AG04450 (cell line): Measurements from ENCODE around the gene VKORC1. TPM values are rescaled to one million over a fixed set of nuclear protein-coding genes. Genes with fewer than 3 reads are reported as not detected.

Source experiments
- CTCF ChIA-PET: fragments of 300-600, 350-600 bp; formaldehyde crosslinking; extraction: SDS; loops from one replicate; lab custom pipeline; 2022; ENCODE audit warnings: antibody characterized with exemption, inconsistent platforms; lab: Charles Lee
- POLR2A ChIA-PET: fragments of 350-600 bp; formaldehyde crosslinking; extraction: SDS; loops from one replicate; lab custom pipeline; 2021; ENCODE audit warnings: antibody characterized with exemption, inconsistent platforms; lab: Yijun Ruan, JAX
- DNase-seq: peaks from one replicate; pipeline ENCODE4 v3.0.0-alpha.2; 2011; ENCODE audit warnings: low read depth, low spot score
- H3K27ac ChIP-seq: one replicate; pipeline ENCODE4 v1.5.1; 2012; ENCODE audit warnings: low read depth, low read length, control low read depth
- H3K27me3 ChIP-seq: one replicate; pipeline ENCODE4 v1.6.0; 2012; ENCODE audit warnings: low read length; ENCODE audit not compliant: control insufficient read depth, insufficient read depth
- H3K4me3 ChIP-seq: 2 replicates; pipeline ENCODE4 v1.5.1; 2011; ENCODE audit warnings: mild to moderate bottlenecking, low read depth, low read length, control low read depth
- H3K9me3 ChIP-seq: 2 replicates; pipeline ENCODE4 v1.5.1; 2012; ENCODE audit warnings: low read length; ENCODE audit not compliant: control insufficient read depth, insufficient read depth
- CTCF ChIP-seq: IDR thresholded peaks from 2 replicates; pipeline ENCODE4 v1.5.1; 2011; ENCODE audit warnings: low read depth, low read length, control low read depth, inconsistent platforms
- polyA plus RNA-seq: library from polyadenylated mRNA; depleted of rRNA; stranded (reverse); fragments of >200 nt; gene quantifications from 2 replicates; pipeline ENCODE4 v1.2.3, GENCODE V29; 2011

Gene VKORC1
- polyA plus RNA-seq, 1 experiment, result 210 TPM

- H3K4me3 ChIP-seq, result no peak overlapping the region
- H3K27me3 ChIP-seq, result no peaks in the 10 kb centered on the region
- ChIA-PET POLR2A (no interaction called here), CTCF (no interaction called here)
- no peak for DNase-seq
- TF ChIP-seq CTCF, result no peak
- H3K27ac ChIP-seq, result no peak overlapping the region
- peaks cover 4% of the 10 kb centered on the region; the same call in 1 of the 2 replicates for H3K9me3 ChIP-seq
Measured at GRCh38 chr16:31077024-31077423, 17.6 kb downstream of the VKORC1 start.

GRCh38 chr16:31076319-31076718 lies 18.3 kb downstream of the VKORC1 start:
- no peak overlapping the region for H3K4me3 ChIP-seq
- POLR2A ChIA-PET, result no interaction called here
- H3K27ac ChIP-seq, result no peak overlapping the region
- no peak for TF ChIP-seq CTCF
- CTCF ChIA-PET, result interaction anchor here (0.9 kb wide), 1 partner anchor 343 kb away, joined by 3 read pairs; no protein-coding TSS in a partner anchor
- H3K9me3 ChIP-seq, result peaks cover 4% of the 10 kb centered on the region; the same call in 1 of the 2 replicates
- DNase-seq, result no peak
- no peaks in the 10 kb centered on the region for H3K27me3 ChIP-seq

GRCh38 chr16:31074814-31075183 lies 19.8 kb downstream of the VKORC1 start:
- 0 out of 2 replicates have a peak, but pooled peaks have one; percentile 14 for TF ChIP-seq CTCF
- H3K9me3 ChIP-seq, result peaks cover 4% of the 10 kb centered on the region; the same call in 1 of the 2 replicates
- DNase-seq, result no peak
- no peaks in the 10 kb centered on the region for H3K27me3 ChIP-seq
- peak overlapping the region; percentile 90 for H3K27ac ChIP-seq
- POLR2A ChIA-PET, result interaction anchor here (0.6 to 2.4 kb wide), 14 partner anchors 10 to 105 kb away, joined by 3 to 21 read pairs (median 5); partner anchors contain the start of genes FUS, KAT8 and VKORC1
- H3K4me3 ChIP-seq, result peak overlapping the region; percentile 99
- CTCF ChIA-PET, result interaction anchor here (1.0 to 2.4 kb wide), 2 partner anchors 67 to 386 kb away, joined by 3 to 9 read pairs; no protein-coding TSS in a partner anchor

- H3K4me3 ChIP-seq, result peak within 1 kb of the TSS; percentile 99
- peak within 1 kb of the TSS; percentile 96 for H3K27ac ChIP-seq
- ChIA-PET POLR2A (interaction anchor here (0.6 to 2.4 kb wide), 18 partner anchors 9 to 386 kb away, joined by 3 to 21 read pairs (median 6); partner anchors contain the start of genes FUS, HSD3B7, KAT8 and STX4), CTCF (interaction anchor here (1.0 to 2.4 kb wide), 3 partner anchors 68 to 387 kb away, joined by 3 to 9 read pairs (median 6); no protein-coding TSS in a partner anchor)
- TF ChIP-seq CTCF, result 0 out of 2 replicates have a peak, but pooled peaks have one; percentile 1
- peaks cover 4% of the 10 kb centered on the region; the same call in 1 of the 2 replicates for H3K9me3 ChIP-seq
- peak; percentile 98 for DNase-seq
- H3K27me3 ChIP-seq, result no peaks in the 10 kb centered on the region
Measured at GRCh38 chr16:31073970-31074813, 20.4 kb downstream of the VKORC1 start, which contains the start of the genes ZNF646 and ZNF668. Gene ZNF646 (plus strand): TSS chr16:31074422. CDS start chr16:31076325, 1,903 bp downstream. Gene ZNF668 (minus strand): TSS chr16:31074240. CDS start chr16:31064459, 9,781 bp downstream.
